HUES6 (cell line): Measurements from ENCODE around the gene OGFR.

Experiments
- H3K27ac ChIP-seq: 2 replicates; pipeline ENCODE4 v1.7.0; 2013; ENCODE audit warnings: low read depth, mild to moderate bottlenecking, low read length, inconsistent platforms
- H3K27me3 ChIP-seq: 2 replicates; pipeline ENCODE4 v1.6.1; 2013; ENCODE audit warnings: low read length; ENCODE audit not compliant: control insufficient read depth, insufficient read depth
- H3K36me3 ChIP-seq: 2 replicates; pipeline ENCODE4 v1.6.1; 2013; ENCODE audit warnings: low read length; ENCODE audit not compliant: control insufficient read depth, insufficient read depth
- H3K4me1 ChIP-seq: 2 replicates; pipeline ENCODE4 v1.6.1; 2013; ENCODE audit warnings: low read length; ENCODE audit not compliant: control insufficient read depth, insufficient read depth
- H3K4me3 ChIP-seq: 2 replicates; pipeline ENCODE4 v1.5.1; 2013; ENCODE audit warnings: low read depth, low read length
- H3K9ac ChIP-seq: one replicate; pipeline ENCODE4 v1.6.1; 2013; ENCODE audit warnings: mild to moderate bottlenecking, low read length
- H3K9me3 ChIP-seq: 2 replicates; pipeline ENCODE4 v1.6.1; 2013; ENCODE audit warnings: low read depth, low read length; ENCODE audit not compliant: control insufficient read depth, insufficient read depth

OGFR gene

DNA sequence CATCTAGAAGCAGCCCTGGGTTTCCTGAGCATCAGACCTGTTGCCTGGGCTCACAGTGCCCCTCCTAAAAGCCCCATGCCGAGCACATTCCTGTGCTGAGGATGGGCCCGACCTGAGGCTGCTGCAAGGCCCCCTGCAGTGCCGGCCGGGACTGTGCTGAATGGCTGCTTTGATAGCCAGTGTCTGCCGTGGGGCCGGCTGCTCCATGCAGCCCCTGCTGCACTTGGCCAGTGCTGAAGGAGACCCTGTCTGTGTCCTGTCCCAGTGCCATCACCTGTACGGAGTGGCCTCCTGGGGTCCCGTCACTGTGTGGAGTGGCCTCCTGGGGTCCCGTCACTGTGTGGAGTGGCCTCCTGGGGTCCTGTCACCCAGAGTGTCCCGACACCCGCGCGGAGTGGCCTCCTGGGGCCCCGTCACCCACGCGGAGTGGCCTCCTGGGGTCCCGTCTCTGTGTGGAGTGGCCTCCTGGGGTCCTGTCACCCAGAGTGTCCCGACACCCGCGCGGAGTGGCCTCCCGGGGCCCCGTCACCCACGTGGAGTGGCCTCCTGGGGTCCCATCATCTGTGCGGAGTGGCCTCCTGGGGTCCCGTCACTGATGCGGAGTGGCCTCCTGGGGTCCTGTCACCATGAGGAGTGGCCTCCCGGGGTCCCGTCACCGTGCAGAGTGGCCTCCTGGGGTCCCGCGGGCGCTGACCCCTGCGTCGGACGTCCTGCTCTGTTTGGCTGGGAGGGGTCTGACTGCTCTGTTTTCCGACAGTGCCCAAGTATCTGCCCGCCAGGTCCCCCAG, 19.2 kb downstream of the OGFR start:
- Histone ChIP-seq H3K27me3 (no peaks in the 10 kb centered on the region), H3K9ac (no peak overlapping the region)

DNA sequence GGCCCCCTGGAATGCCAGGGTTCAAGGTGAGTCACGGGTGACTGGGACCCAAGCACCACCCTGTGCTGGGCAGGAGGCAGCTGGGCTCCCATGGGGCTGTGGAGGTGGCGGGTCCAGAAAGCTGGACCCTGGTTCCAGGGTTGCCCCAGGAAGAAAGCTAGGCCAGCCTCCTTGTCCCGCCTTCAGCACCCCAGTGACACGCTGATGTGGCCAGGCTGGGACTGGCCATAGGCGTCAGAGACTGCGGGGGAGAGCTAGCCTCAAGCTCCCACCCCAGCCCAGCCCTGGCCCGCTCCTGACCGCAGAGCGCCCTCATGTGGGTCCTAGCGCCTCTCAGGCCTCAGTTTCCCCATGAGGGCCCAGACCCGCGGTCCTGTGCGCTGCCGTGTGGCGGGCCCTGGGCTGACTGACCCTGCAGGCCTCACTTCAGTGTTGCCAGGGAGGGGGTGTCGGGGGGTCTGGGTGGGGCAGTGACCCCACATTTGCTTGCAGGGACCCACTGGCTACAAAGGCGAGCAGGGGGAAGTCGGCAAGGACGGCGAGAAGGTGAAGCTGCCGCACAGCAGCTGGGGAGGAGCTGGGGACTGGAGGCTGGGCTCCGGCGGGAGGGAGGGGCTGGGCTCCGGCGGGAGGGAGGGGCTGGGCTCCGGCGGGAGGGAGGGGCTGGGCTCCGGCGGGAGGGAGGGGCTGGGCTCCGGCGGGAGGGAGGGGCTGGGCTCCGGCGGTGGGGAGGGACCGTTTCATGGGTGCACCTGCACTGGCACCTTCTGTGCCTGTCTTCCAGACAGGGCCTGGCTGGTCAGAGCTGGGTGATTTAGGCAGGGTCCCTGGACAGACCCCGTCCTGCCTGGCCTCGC, 20.1 kb downstream of the OGFR start:
- H3K36me3 ChIP-seq: peaks cover 31% of the 10 kb centered on the region
- no peak overlapping the region for H3K9ac ChIP-seq
- H3K4me3 ChIP-seq: no peak overlapping the region
- H3K27me3 ChIP-seq: no peaks in the 10 kb centered on the region
- no peak overlapping the region; the same call in 1 of the 2 replicates for H3K27ac ChIP-seq
- no peaks in the 10 kb centered on the region for H3K9me3 ChIP-seq
- H3K4me1 ChIP-seq: peaks cover 28% of the 10 kb centered on the region

More for the DNA sequence above, 19.2 kb downstream of the OGFR start:
- H3K27ac ChIP-seq: no peak overlapping the region; the same call in 1 of the 2 replicates
- no peak overlapping the region for H3K4me3 ChIP-seq
- H3K36me3 ChIP-seq: peaks cover 27% of the 10 kb centered on the region
- H3K9me3 ChIP-seq: no peaks in the 10 kb centered on the region
- H3K4me1 ChIP-seq: peaks cover 28% of the 10 kb centered on the region

GRCh38 chr20:62825333-62825985, 20.8 kb downstream of the OGFR start:
- no peaks in the 10 kb centered on the region for H3K27me3 ChIP-seq
- H3K36me3 ChIP-seq: peaks cover 25% of the 10 kb centered on the region
- H3K9ac ChIP-seq: no peak overlapping the region
- H3K4me1 ChIP-seq: peaks cover 28% of the 10 kb centered on the region
- H3K27ac ChIP-seq: 0 out of 2 replicates have a peak overlapping the region, but pooled peaks have one; percentile 41
- H3K4me3 ChIP-seq: no peak overlapping the region
- H3K9me3 ChIP-seq: no peaks in the 10 kb centered on the region

GRCh38 chr20:62825986-62826645, 21.5 kb downstream of the OGFR start:
- Histone ChIP-seq H3K27ac (no peak overlapping the region), H3K36me3 (peaks cover 28% of the 10 kb centered on the region), H3K9me3 (no peaks in the 10 kb centered on the region), H3K9ac (no peak overlapping the region), H3K27me3 (no peaks in the 10 kb centered on the region), H3K4me1 (peaks cover 27% of the 10 kb centered on the region), H3K4me3 (no peak overlapping the region)

- H3K4me1 ChIP-seq: peaks cover 34% of the 10 kb centered on the region
- peaks cover 31% of the 10 kb centered on the region for H3K36me3 ChIP-seq
- H3K9me3 ChIP-seq: no peaks in the 10 kb centered on the region
- no peak overlapping the region for H3K27ac ChIP-seq
- H3K4me3 ChIP-seq: no peak overlapping the region
- H3K9ac ChIP-seq: no peak overlapping the region
- H3K27me3 ChIP-seq: no peaks in the 10 kb centered on the region
These were observed 22.1 kb downstream of the OGFR start for GRCh38 chr20:62826646-62827310.

DNA sequence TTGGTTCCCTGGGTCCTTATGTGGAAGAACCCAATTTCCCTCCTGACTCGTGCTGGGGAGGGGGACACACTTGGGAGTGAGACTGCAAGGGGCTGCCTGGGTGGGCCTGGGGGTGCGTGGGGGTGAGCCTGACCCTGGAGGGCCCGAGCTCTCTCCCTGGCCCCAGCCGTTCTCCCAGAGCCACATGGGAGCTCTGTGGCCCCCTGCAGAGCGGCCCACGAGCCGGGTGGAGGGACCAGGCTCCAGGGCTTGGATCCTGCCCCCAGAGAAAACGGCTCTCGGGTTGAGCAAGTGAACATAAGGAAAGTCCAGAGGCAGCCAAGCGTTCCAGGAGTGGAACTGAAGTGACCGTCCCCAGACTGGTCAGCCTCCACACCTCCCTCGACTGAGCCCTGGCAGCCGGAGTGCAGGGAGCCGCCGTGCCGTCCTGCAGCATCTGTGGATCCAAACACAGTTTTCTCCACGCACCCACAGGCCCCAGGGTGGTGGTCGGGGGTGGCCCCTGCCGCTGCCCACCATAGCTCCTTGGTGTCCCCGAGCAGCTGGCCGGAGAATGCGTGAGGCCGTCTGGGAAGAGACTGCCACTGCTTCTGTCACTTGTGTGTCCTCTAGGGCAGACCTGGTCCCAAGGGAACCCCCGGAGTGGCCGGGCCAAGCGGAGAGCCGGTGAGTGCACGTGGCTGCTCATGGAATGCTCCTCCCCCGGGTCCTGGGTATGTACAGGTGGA, 22.8 kb downstream of the OGFR start:
- H3K4me1 ChIP-seq: peaks cover 41% of the 10 kb centered on the region
- H3K27me3 ChIP-seq: no peaks in the 10 kb centered on the region
- no peak overlapping the region for H3K9ac ChIP-seq
- H3K9me3 ChIP-seq: no peaks in the 10 kb centered on the region
- H3K27ac ChIP-seq: no peak overlapping the region
- no peak overlapping the region for H3K4me3 ChIP-seq
- H3K36me3 ChIP-seq: peaks cover 31% of the 10 kb centered on the region

- peaks cover 31% of the 10 kb centered on the region for H3K36me3 ChIP-seq
- H3K4me1 ChIP-seq: peaks cover 44% of the 10 kb centered on the region
- no peak overlapping the region for H3K9ac ChIP-seq
- no peaks in the 10 kb centered on the region for H3K9me3 ChIP-seq
- no peaks in the 10 kb centered on the region for H3K27me3 ChIP-seq
- H3K27ac ChIP-seq: no peak overlapping the region
- H3K4me3 ChIP-seq: no peak overlapping the region
These were observed 23.4 kb downstream of the OGFR start for GRCh38 chr20:62828051-62828450.

GRCh38 chr20:62828511-62829230, 24.0 kb downstream of the OGFR start:
- no peak overlapping the region for H3K9ac ChIP-seq

More at GRCh38 chr20:62828511-62829230, 24.0 kb downstream of the OGFR start:
- Histone ChIP-seq H3K9me3 (no peaks in the 10 kb centered on the region), H3K4me3 (no peak overlapping the region), H3K27ac (no peak overlapping the region), H3K36me3 (peaks cover 31% of the 10 kb centered on the region), H3K4me1 (peaks cover 39% of the 10 kb centered on the region), H3K27me3 (no peaks in the 10 kb centered on the region)
